Loucy (cell line): ENCODE data around the gene CETN1.

Experiments
- H2AFZ ChIP-seq: fragments of 200-600 bp; sonication (generic); 2 replicates; pipeline ENCODE4 v1.6.0; 2016; ENCODE audit warnings: antibody characterized with exemption, mild to moderate bottlenecking, low read length, moderate library complexity
- H3F3A ChIP-seq: fragments of 200-600 bp; 2 replicates; pipeline ENCODE4 v1.6.0; 2016; ENCODE audit warnings: antibody characterized with exemption, low read depth, mild to moderate bottlenecking
- H3K27me3 ChIP-seq: fragments of 200-600 bp; sonication (generic); 2 replicates; pipeline ENCODE4 v1.6.1; 2014; ENCODE audit warnings: low read length, mild to moderate bottlenecking; ENCODE audit not compliant: insufficient read depth, poor library complexity, severe bottlenecking
- H3K36me3 ChIP-seq: fragments of 200-600 bp; sonication (generic); 2 replicates; pipeline ENCODE4 v1.6.1; 2016; ENCODE audit warnings: low read length; ENCODE audit not compliant: insufficient read depth
- H3K4me1 ChIP-seq: fragments of 200-600 bp; sonication (generic); 2 replicates; pipeline ENCODE4 v1.5.1; 2014; ENCODE audit warnings: low read length, mild to moderate bottlenecking; ENCODE audit not compliant: insufficient read depth, poor library complexity, severe bottlenecking
- H3K4me2 ChIP-seq: fragments of 200-600 bp; sonication (generic); 2 replicates; pipeline ENCODE4 v1.6.0; 2014; ENCODE audit warnings: antibody characterized with exemption, low read length, low read depth, mild to moderate bottlenecking; ENCODE audit not compliant: poor library complexity, severe bottlenecking
- H3K4me3 ChIP-seq: fragments of 200-600 bp; sonication (generic); 2 replicates; pipeline ENCODE4 v1.5.1; 2014; ENCODE audit warnings: low read length, mild to moderate bottlenecking, mixed read lengths; ENCODE audit not compliant: poor library complexity, severe bottlenecking
- H3K79me2 ChIP-seq: fragments of 200-600 bp; sonication (generic); 2 replicates; pipeline ENCODE4 v1.6.1; 2014; ENCODE audit warnings: low read length; ENCODE audit not compliant: insufficient read depth
- H3K9ac ChIP-seq: fragments of 200-600 bp; sonication (generic); 2 replicates; pipeline ENCODE4 v1.6.0; 2014; ENCODE audit warnings: mild to moderate bottlenecking, low read depth, low read length, moderate library complexity; ENCODE audit not compliant: poor library complexity, severe bottlenecking
- H3K9me2 ChIP-seq: fragments of 200-600 bp; sonication (generic); replicated peaks from 2 replicates; pipeline ENCODE4 v1.6.1; 2016; ENCODE audit warnings: low read depth, low read length, mixed read lengths
- H3K9me3 ChIP-seq: fragments of 200-600 bp; sonication (generic); 2 replicates; pipeline ENCODE4 v1.6.1; 2014; ENCODE audit warnings: mild to moderate bottlenecking, antibody characterized with exemption, low read length, low read depth; ENCODE audit not compliant: insufficient read depth
- H4K20me1 ChIP-seq: fragments of 200-600 bp; sonication (generic); 2 replicates; pipeline ENCODE4 v1.6.0; 2014; ENCODE audit warnings: antibody characterized with exemption, low read length, mild to moderate bottlenecking; ENCODE audit not compliant: insufficient read depth, poor library complexity, severe bottlenecking
- CTCF ChIP-seq: fragments of 200-600 bp; sonication (generic); conservative IDR thresholded peaks from 2 replicates; pipeline ENCODE4 v1.5.1; 2014; ENCODE audit warnings: mild to moderate bottlenecking, antibody characterized with exemption, low read length
- EZH2phosphoT487 ChIP-seq: fragments of 200-600 bp; IDR thresholded peaks from 2 replicates; pipeline ENCODE4 v1.6.1; 2018; ENCODE audit warnings: antibody characterized with exemption, mild to moderate bottlenecking, moderate library complexity, borderline replicate concordance

CETN1 gene

GRCh38 chr18:581096-581495 is 916 bp downstream of the CETN1 start:
- H3K9me3 ChIP-seq = peaks cover 6% of the 10 kb centered on the region; the same call in 1 of the 2 replicates
- no peaks in the 10 kb centered on the region for H3F3A ChIP-seq
- no peaks in the 10 kb centered on the region for H4K20me1 ChIP-seq
- H3K9ac ChIP-seq = no peak overlapping the region
- H2AFZ ChIP-seq = no peak overlapping the region
- H3K27me3 ChIP-seq = no peaks in the 10 kb centered on the region
- no peak overlapping the region for H3K4me3 ChIP-seq
- H3K79me2 ChIP-seq = no peaks in the 10 kb centered on the region
- no peaks in the 10 kb centered on the region for H3K36me3 ChIP-seq
- no peaks in the 10 kb centered on the region for H3K9me2 ChIP-seq
- H3K4me1 ChIP-seq = no peaks in the 10 kb centered on the region
- TF ChIP-seq EZH2phosphoT487 = no peak
- TF ChIP-seq CTCF = no peak
- H3K4me2 ChIP-seq = no peak overlapping the region

- no peak overlapping the region for H3K4me3 ChIP-seq
- H3K4me1 ChIP-seq = no peaks in the 10 kb centered on the region
- no peaks in the 10 kb centered on the region for H3K79me2 ChIP-seq
- H3K4me2 ChIP-seq = no peak overlapping the region
- TF ChIP-seq CTCF = no peak
- TF ChIP-seq EZH2phosphoT487 = no peak
- H3F3A ChIP-seq = no peaks in the 10 kb centered on the region
- H2AFZ ChIP-seq = no peak overlapping the region
- H4K20me1 ChIP-seq = no peaks in the 10 kb centered on the region
- peaks cover 6% of the 10 kb centered on the region; the same call in 1 of the 2 replicates for H3K9me3 ChIP-seq
- no peak overlapping the region for H3K9ac ChIP-seq
- no peaks in the 10 kb centered on the region for H3K36me3 ChIP-seq
- no peaks in the 10 kb centered on the region for H3K27me3 ChIP-seq
- no peaks in the 10 kb centered on the region for H3K9me2 ChIP-seq
Observed at GRCh38 chr18:582465-582864, 2.3 kb downstream of the CETN1 start.

GRCh38 chr18:595068-595467 is 14.9 kb downstream of the CETN1 start:
- no peaks in the 10 kb centered on the region for H3K9me2 ChIP-seq
- no peak for TF ChIP-seq EZH2phosphoT487
- no peak for TF ChIP-seq CTCF
- no peaks in the 10 kb centered on the region for H3F3A ChIP-seq
- peaks cover 9% of the 10 kb centered on the region; the same call in 1 of the 2 replicates for H3K9me3 ChIP-seq
- H3K4me2 ChIP-seq = no peak overlapping the region
- no peaks in the 10 kb centered on the region for H3K27me3 ChIP-seq
- no peaks in the 10 kb centered on the region for H3K4me1 ChIP-seq
- H4K20me1 ChIP-seq = no peaks in the 10 kb centered on the region
- H2AFZ ChIP-seq = no peak overlapping the region
- H3K4me3 ChIP-seq = no peak overlapping the region
- H3K36me3 ChIP-seq = no peaks in the 10 kb centered on the region
- H3K79me2 ChIP-seq = no peaks in the 10 kb centered on the region
- H3K9ac ChIP-seq = no peak overlapping the region
